CD14-positive monocyte (primary cell): Measurements from ENCODE around the gene SEC24C. TPM values are rescaled to one million over a fixed set of nuclear protein-coding genes. Genes with fewer than 3 reads are reported as not detected.
"Not testable (repeated sequence)": the region's sequence is repeated elsewhere in the genome, so short reads cannot be mapped to it uniquely, and the experiment has no call there.

ENCODE experiments used
- DNase-seq, 3 donors: peaks; one replicate each; pipeline ENCODE4 v3.0.0-alpha.2; 2011 to 2022
- H2AFZ ChIP-seq: 2 replicates; pipeline ENCODE4 v1.6.0; 2012; ENCODE audit warnings: mild to moderate bottlenecking, low read depth, low read length, inconsistent platforms; ENCODE audit not compliant: insufficient read depth, poor library complexity, severe bottlenecking
- H3K27ac ChIP-seq, 2 donors: 1 replicate in 1 of 2; 2 replicates in 1 of 2; pipeline ENCODE4 v1.5.1; 2012 to 2013; ENCODE audit warnings: low read length in 2 of 2, control low read depth in 1 of 2, inconsistent platforms in 1 of 2, low read depth in 1 of 2, mild to moderate bottlenecking in 1 of 2
- H3K27me3 ChIP-seq, 2 donors: one replicate each; pipeline versions ENCODE4 v1.6.0 to v1.6.1; 2011 to 2013; ENCODE audit warnings: low read length in 2 of 2; ENCODE audit not compliant: control insufficient read depth in 2 of 2, insufficient read depth in 2 of 2
- H3K36me3 ChIP-seq, 2 donors: replicated peaks in 1 of 2; 1 replicate in 1 of 2; 2 replicates in 1 of 2; pipeline versions ENCODE4 v1.5.1 to v1.6.1; 2012 to 2013; ENCODE audit warnings: low read length in 2 of 2, control low read depth in 1 of 2, inconsistent platforms in 1 of 2, mild to moderate bottlenecking in 1 of 2; ENCODE audit not compliant: insufficient read depth in 2 of 2, control insufficient read depth in 1 of 2
- H3K4me1 ChIP-seq, 2 donors: 1 replicate in 1 of 2; 2 replicates in 1 of 2; pipeline versions ENCODE4 v1.5.1 to v1.6.1; 2012 to 2013; ENCODE audit warnings: low read length in 2 of 2, control low read depth in 1 of 2, inconsistent platforms in 1 of 2, mild to moderate bottlenecking in 1 of 2, moderate library complexity in 1 of 2; ENCODE audit not compliant: insufficient read depth in 2 of 2, control insufficient read depth in 1 of 2
- H3K4me2 ChIP-seq: replicated peaks from 2 replicates; pipeline ENCODE3; 2012; ENCODE audit warnings: low read length, moderate library complexity, mild to moderate bottlenecking; ENCODE audit not compliant: poor library complexity, severe bottlenecking; ENCODE audit errors: extremely low read depth
- H3K4me3 ChIP-seq, 3 experiments: fragments of 200-600 bp in 1 of 3; sonication (generic) in 1 of 3; replicated peaks in 1 of 3; 1 replicate in 2 of 3; 2 replicates in 1 of 3; pipeline ENCODE4 v1.5.1; 2011 to 2013; ENCODE audit warnings: low read length in 3 of 3, mild to moderate bottlenecking in 3 of 3, control low read depth in 2 of 3, low read depth in 2 of 3, inconsistent platforms in 1 of 3, moderate library complexity in 1 of 3
- H3K79me2 ChIP-seq: 2 replicates; pipeline ENCODE4 v1.6.0; 2012; ENCODE audit warnings: mild to moderate bottlenecking, control low read depth, inconsistent platforms, low read length, moderate library complexity; ENCODE audit not compliant: insufficient read depth
- H3K9ac ChIP-seq: 2 replicates; pipeline ENCODE4 v1.6.0; 2017; ENCODE audit warnings: low read length, mild to moderate bottlenecking; ENCODE audit not compliant: insufficient read depth, poor library complexity, severe bottlenecking
- H3K9me3 ChIP-seq, 2 donors: replicated peaks in 1 of 2; 1 replicate in 1 of 2; 2 replicates in 1 of 2; pipeline versions ENCODE4 v1.5.1 to v1.6.1; 2012 to 2013; ENCODE audit warnings: low read length in 2 of 2, control low read depth in 1 of 2; ENCODE audit not compliant: control insufficient read depth in 1 of 2, insufficient read depth in 1 of 2
- H4K20me1 ChIP-seq: 2 replicates; pipeline ENCODE4 v1.6.0; 2012; ENCODE audit warnings: mild to moderate bottlenecking, low read length, control low read depth, moderate library complexity; ENCODE audit not compliant: insufficient read depth
- H3K27ac Mint-ChIP-seq, 7 donors: one replicate each; pipeline ENCODE4 v1.8.0; 2020; ENCODE audit warnings: mild to moderate bottlenecking in 7 of 7, mixed read lengths in 7 of 7, moderate library complexity in 6 of 7, inconsistent platforms in 2 of 7
- H3K27me3 Mint-ChIP-seq, 3 donors: one replicate each; pipeline ENCODE4 v1.8.0; 2021 to 2022; ENCODE audit warnings: low read depth in 3 of 3, mild to moderate bottlenecking in 3 of 3, mixed read lengths in 3 of 3, moderate library complexity in 3 of 3, inconsistent platforms in 1 of 3
- H3K36me3 Mint-ChIP-seq, 2 donors: one replicate each; pipeline ENCODE4 v1.8.0; 2020; ENCODE audit warnings: mixed read lengths in 2 of 2, inconsistent platforms in 1 of 2, mild to moderate bottlenecking in 1 of 2
- H3K4me1 Mint-ChIP-seq: one replicate; pipeline ENCODE4 v1.8.0; 2020; ENCODE audit warnings: mild to moderate bottlenecking, mixed read lengths
- H3K4me3 Mint-ChIP-seq, 2 donors: one replicate each; pipeline ENCODE4 v1.8.0; 2020; ENCODE audit warnings: mild to moderate bottlenecking in 2 of 2, mixed read lengths in 2 of 2, moderate library complexity in 1 of 2
- H3K9me3 Mint-ChIP-seq, 7 donors: one replicate each; pipeline ENCODE4 v1.8.0; 2020 to 2022; ENCODE audit warnings: mixed read lengths in 7 of 7, mild to moderate bottlenecking in 6 of 7, moderate library complexity in 6 of 7, inconsistent platforms in 2 of 7
- WGBS: methylation state at CpG from one replicate; pipeline ENCODE4 v1.1.5; 2013; ENCODE audit warnings: missing lambda C conversion rate; ENCODE audit not compliant: insufficient coverage; 5-methylcytosine and 5-hydroxymethylcytosine counted together
- intact Hi-C, 2 donors: fragments of 100-400 bp; cut with micrococcal nuclease; formaldehyde crosslinking; loops; one replicate each; pipeline versions ENCODE4 v1.15.0 to v1.15.1; 2023
- polyA plus RNA-seq, 3 donors: library from polyadenylated mRNA; depleted of rRNA in 1 of 3; unstranded in 2 of 3; stranded (reverse) in 1 of 3; fragments of 300-500 nt in 2 of 3; fragments of >200 nt in 1 of 3; fragmentation: Illumina TruSeq in 2 of 3; gene quantifications; 1 replicate in 2 of 3; 2 replicates in 1 of 3; pipeline ENCODE4 v1.2.3, GENCODE V29; 2012 to 2021
- TF ChIP-seq, protein P1 (sequence below): fragments of 200-600 bp; IDR thresholded peaks from one replicate; pipeline ENCODE4 v1.8.0; 2022; ENCODE audit warnings: antibody characterized with exemption, mild to moderate bottlenecking

SEC24C gene
- polyA plus RNA-seq, 3 donors = 25.7 to 65.8 (median 44.8) TPM

DNA sequence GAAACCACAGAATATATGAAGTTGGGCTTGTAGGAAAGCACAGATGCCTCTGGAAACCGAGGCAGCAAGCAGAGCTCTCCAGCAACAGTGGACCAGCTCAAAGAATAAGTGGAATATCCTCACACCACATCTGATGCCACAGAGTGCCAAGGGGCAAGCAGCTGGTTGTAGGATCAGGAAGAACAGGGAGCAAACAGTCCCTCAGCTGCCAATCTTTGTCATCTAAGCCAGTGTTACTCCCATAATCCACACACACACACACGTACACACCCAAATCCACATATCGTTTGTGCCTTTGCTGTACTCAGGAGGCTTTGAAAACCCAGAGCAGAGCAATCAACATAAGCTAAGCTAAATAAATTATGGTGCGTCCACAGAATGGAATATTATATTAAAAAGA, 20.7 kb upstream of the SEC24C start:
- Histone ChIP-seq H3K79me2 (no peaks in the 10 kb centered on the region), H3K27me3 (no peaks in the 10 kb centered on the region), H3K4me2 (no peak overlapping the region), H3K36me3 (peaks cover 74 to 95% of the 10 kb centered on the region in 2 donors), H3K9me3 (no peaks in the 10 kb centered on the region), H3K9ac (no peak overlapping the region), H4K20me1 (no peaks in the 10 kb centered on the region), H2AFZ (no peak overlapping the region), H3K27ac (no peak overlapping the region), H3K4me3 (no peak overlapping the region), H3K4me1 (peaks cover 0 to 6% of the 10 kb centered on the region in 2 donors)
- peaks cover 2% of the 10 kb centered on the region for H3K4me1 Mint-ChIP-seq
- H3K36me3 Mint-ChIP-seq = peaks cover 78 to 81% of the 10 kb centered on the region in 2 donors
- no peaks in the 10 kb centered on the region for H3K27me3 Mint-ChIP-seq
- peak overlapping the region in 2 of 7 donors; percentile 26 to 35 for H3K27ac Mint-ChIP-seq
- no CpG with 5 or more reads among the region's 4 CpGs for WGBS
- H3K9me3 Mint-ChIP-seq = no peaks in the 10 kb centered on the region
- intact Hi-C loops = no loop called here
- H3K4me3 Mint-ChIP-seq = no peak overlapping the region
- TF ChIP-seq, protein P1, sequence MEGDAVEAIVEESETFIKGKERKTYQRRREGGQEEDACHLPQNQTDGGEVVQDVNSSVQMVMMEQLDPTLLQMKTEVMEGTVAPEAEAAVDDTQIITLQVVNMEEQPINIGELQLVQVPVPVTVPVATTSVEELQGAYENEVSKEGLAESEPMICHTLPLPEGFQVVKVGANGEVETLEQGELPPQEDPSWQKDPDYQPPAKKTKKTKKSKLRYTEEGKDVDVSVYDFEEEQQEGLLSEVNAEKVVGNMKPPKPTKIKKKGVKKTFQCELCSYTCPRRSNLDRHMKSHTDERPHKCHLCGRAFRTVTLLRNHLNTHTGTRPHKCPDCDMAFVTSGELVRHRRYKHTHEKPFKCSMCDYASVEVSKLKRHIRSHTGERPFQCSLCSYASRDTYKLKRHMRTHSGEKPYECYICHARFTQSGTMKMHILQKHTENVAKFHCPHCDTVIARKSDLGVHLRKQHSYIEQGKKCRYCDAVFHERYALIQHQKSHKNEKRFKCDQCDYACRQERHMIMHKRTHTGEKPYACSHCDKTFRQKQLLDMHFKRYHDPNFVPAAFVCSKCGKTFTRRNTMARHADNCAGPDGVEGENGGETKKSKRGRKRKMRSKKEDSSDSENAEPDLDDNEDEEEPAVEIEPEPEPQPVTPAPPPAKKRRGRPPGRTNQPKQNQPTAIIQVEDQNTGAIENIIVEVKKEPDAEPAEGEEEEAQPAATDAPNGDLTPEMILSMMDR = no peak
- DNase-seq = no peak

DNA sequence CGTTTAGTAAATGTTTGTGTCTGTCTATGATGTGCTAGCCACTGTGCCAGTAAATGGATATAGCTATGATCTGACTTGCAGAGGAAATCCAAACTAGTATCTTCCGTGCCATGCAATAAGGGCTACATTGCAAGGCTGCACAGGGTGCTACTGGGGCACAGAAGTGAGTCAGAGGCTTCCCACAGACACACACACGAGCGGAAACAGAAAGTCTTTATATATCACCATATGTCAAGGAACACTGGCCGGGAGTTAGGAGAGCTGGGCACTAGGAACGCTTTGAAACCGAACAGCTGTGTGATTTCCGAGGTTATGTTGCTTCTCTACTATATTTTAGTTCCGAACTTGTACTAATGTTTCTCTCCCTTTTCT, 14.4 kb upstream of the SEC24C start:
- peak; percentile 10 to 77 (median 54) for DNase-seq
- Histone ChIP-seq H3K4me1 (peaks cover 5 to 11% of the 10 kb centered on the region in 2 donors), H3K4me3 (peak overlapping the region; percentile 87 to 99 (median 92)), H3K9ac (peak overlapping the region; percentile 92), H3K27ac (peak overlapping the region; percentile 82 to 92), H3K36me3 (peaks cover 40 to 54% of the 10 kb centered on the region in 2 donors), H3K79me2 (peaks cover 39% of the 10 kb centered on the region), H3K4me2 (peak overlapping the region; percentile 80), H2AFZ (peak overlapping the region; percentile 91)
- H3K27me3 ChIP-seq, H3K27me3 Mint-ChIP-seq, H3K4me1 Mint-ChIP-seq, H4K20me1 ChIP-seq, H3K9me3 ChIP-seq, H3K9me3 Mint-ChIP-seq: not testable (repeated sequence)
- WGBS = 0% methylated on average over 1 of the region's 9 CpGs
- Mint-ChIP-seq H3K36me3 (peaks cover 33 to 36% of the 10 kb centered on the region in 2 donors), H3K27ac (peak overlapping the region; percentile 97 to 99 (median 98)), H3K4me3 (peak overlapping the region; percentile 98 to 99)
- intact Hi-C loops = loop anchor here in 1 of 2 donors (2.0 kb wide), 1 partner anchor 43 kb away; a partner anchor contains a TSS
